Transverse colon (tissue), 4 donors: ENCODE data around the gene MEST.

Source experiments
- EP300 ChIP-seq: sonication (generic); formaldehyde crosslinking; IDR thresholded peaks from one replicate; pipeline ENCODE4 v1.6.1; 2017; ENCODE audit warnings: antibody characterized with exemption, low read depth
- POLR2A ChIP-seq: fragments of 450-650 bp; IDR thresholded peaks from one replicate; pipeline ENCODE4 v1.6.1; 2016; ENCODE audit warnings: antibody characterized with exemption, mild to moderate bottlenecking, moderate library complexity
- POLR2AphosphoS5 ChIP-seq, 3 donors: sonication (generic); formaldehyde crosslinking; IDR thresholded peaks; one replicate each; pipeline ENCODE4 v1.6.1; 2016; ENCODE audit warnings: antibody characterized with exemption in 3 of 3
- TF ChIP-seq, protein P1 (sequence below), 5 experiments: fragments of 200-600 bp in 3 of 5; fragments of 450-650 bp in 2 of 5; sonication (generic) in 3 of 5; IDR thresholded peaks; 1 replicate in 2 of 5; 2 replicates in 3 of 5; pipeline ENCODE4 v1.5.1; 2016 to 2017; ENCODE audit warnings: antibody characterized with exemption in 5 of 5, inconsistent platforms in 3 of 5, mild to moderate bottlenecking in 2 of 5, moderate library complexity in 1 of 5

DNA sequence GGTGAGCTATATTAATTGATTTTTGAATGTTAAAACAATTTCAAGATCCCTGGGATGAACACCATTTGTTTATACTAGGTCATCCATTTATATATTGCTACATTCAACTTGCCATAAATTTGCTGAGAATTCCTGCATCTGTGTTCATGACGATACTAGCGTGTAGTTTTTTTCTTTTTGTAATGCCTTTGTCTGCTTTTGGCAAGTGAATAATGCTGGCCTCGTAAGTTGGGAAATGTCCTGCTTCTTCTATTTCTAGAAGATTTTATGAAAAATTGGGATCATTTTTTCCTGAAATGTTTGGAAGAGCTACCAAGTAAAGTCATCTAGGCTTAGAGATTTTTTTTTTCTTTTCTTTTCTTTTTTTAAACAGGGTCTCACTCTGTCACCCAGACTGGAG, 12.9 kb upstream of the MEST start:
- TF ChIP-seq, protein P1, sequence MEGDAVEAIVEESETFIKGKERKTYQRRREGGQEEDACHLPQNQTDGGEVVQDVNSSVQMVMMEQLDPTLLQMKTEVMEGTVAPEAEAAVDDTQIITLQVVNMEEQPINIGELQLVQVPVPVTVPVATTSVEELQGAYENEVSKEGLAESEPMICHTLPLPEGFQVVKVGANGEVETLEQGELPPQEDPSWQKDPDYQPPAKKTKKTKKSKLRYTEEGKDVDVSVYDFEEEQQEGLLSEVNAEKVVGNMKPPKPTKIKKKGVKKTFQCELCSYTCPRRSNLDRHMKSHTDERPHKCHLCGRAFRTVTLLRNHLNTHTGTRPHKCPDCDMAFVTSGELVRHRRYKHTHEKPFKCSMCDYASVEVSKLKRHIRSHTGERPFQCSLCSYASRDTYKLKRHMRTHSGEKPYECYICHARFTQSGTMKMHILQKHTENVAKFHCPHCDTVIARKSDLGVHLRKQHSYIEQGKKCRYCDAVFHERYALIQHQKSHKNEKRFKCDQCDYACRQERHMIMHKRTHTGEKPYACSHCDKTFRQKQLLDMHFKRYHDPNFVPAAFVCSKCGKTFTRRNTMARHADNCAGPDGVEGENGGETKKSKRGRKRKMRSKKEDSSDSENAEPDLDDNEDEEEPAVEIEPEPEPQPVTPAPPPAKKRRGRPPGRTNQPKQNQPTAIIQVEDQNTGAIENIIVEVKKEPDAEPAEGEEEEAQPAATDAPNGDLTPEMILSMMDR (IDR thresholded peaks at IDR 0.05) = no peak
- TF ChIP-seq POLR2AphosphoS5 (IDR thresholded peaks at IDR 0.05) (no peak), POLR2A (no peak), EP300 (no peak)
